ENCODE data around the gene NGLY1.

NGLY1 gene

DNA sequence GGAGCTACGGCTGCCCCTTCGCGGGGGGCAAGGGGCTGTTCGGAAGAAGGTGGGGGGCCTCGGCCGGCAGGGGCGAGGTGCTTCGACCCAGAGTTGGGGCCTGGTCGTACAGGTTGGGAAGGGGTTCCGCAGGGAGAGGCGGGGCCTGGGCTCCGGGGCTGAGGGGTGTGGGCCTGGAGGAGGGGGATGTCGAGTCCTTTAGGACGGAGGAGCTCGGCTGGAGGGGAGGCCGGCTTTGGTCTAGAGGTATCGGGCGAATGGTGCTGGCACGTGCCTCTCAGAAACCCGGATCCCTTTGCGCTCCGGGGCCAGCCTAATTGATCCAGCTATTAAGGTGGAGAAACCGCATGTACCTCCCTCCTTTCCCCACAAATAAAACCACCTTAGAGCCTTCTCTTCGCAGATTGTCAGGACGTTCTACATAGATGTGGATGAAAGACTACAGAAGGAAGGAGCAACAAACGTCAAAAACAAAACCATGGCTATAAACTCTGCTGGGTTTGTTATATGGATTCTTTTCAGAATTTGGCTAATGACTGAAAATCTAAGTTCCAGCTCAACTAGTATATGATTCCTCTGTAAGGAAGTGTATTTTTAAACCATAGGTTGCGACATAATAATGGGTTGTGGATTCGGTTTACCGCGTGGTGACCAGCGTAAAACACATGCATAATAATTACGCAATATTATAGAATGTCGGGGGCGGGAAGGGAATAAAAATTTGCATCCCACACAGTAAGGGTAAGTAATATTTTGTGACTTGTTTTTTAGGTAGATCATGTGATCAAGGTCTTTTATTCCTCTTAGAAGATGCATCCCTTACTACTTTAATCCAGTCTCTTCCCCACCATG lies 644 bp upstream of the NGLY1 start:
- peak; percentile 66 to 67 for DNase-seq

DNA sequence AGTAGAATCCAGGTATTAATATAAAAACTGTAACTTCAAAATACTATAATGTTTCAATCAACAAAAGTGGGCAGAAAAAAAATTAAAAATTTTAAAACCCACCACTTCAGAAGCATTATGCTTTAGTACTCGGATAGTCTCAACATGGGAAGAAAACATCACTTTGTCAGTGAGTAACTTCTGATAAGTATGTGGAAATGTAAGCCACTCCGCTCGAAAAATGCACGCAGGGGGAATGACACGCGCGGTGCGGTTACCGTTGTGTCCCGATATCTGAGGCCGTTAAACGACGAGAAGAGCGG lies 656 bp downstream of the NGLY1 start:
- no peak for DNase-seq

DNA sequence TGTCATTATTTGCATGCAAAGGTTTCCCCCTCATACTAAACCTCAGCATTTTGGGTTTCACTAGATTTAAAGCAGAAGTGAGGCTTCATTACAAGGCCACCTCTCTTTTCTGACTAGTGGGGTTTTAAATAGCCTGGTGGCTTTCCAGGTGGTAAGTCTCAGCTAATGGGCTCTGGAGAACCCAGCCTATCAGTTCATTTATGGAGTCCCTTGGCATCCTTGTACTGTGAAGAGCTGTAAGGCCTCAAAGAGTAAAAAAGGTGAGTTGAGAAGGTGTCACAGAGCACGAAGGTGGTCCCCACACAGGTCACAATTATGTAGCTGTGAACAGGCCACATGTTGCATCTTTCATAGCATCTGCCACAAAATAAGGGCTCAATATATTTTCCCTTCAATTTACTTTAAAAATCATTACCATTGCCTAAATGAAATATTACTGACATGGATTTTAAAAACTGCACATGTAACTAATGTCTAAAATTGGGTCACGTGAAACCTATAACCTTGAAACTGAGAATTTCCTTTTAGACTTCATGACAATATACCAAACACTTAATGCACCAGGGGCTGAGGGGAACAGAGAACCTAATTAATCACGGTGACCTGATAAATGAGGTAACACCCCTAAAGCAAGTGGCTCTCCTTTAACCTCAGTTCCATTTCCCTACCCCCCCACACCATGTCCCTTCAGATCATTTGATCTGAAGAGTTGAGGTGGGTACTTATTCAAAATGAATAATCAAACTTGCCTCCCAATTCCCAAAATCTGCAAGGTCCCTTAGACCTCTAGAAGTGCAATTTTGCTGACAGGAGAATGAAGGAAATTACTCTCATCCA lies 1.3 kb downstream of the NGLY1 start:
- no peak for DNase-seq

DNA sequence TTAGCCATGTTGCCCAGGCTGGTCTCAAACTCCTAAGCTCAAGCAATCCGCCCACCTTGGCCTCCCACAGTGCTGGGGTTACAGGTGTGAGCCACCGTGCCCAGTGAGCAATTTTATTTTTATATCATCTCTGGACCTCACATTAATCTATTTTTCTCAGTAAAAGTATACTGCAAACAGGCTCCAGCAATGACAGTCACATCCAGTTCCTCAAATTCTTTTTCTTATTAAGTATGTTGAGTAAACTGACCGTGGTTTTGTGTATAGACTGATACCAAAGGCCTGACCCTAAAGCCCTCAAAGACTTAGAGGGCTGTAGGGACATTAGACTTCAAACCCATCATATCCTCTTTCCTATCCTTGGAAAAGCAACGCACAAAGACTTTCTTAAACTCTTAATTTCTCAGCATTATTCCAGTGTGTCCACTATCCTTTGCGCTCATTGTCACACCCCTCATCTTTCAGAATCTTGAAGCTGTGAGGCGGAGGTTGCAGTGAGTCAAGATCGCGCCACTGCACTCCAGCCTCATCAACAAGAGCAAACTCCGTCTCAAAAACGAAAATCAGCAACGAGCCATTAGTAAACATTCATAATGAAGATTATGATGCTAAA lies 2.0 kb downstream of the NGLY1 start:
- no peak for DNase-seq

DNA sequence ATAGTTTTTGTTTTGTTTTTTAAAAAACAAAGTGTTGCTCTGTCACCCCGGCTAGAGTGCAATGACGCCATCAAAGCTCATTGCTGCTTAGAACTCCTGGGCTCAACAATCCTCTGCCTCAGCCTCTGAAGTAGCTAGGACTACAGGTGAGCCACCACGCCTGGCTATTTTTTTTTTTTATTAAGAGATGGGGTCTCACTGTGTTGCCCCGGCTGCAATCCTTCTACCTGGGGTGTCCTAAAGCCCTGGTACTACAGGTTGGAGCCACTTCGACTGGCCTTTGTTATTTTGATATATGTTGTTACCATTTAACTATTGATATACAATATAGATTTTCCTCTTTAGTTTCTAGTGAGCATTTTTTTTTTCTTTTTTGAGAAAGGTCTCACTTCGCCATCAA lies 2.6 kb downstream of the NGLY1 start:
- no peak for DNase-seq

DNA sequence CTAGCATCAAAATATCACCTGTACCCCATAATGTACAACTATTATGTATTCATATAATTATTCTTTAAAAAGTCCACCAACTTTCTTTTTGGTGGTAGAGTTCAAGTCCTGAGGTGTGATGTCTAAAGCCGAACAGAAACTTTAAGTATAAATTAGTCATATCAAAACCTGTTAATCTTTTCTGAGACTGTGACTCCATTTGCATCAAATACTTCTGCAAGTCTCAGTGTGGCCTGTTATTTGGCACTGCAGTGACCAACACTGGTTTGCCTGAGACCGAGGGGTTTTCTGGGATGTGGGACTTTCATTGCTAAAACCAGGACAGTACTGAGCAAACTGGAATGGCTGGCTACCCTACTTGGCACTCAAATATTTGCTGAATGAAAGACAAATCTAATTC lies 7.3 kb downstream of the NGLY1 start:
- DNase-seq, result no peak

DNA sequence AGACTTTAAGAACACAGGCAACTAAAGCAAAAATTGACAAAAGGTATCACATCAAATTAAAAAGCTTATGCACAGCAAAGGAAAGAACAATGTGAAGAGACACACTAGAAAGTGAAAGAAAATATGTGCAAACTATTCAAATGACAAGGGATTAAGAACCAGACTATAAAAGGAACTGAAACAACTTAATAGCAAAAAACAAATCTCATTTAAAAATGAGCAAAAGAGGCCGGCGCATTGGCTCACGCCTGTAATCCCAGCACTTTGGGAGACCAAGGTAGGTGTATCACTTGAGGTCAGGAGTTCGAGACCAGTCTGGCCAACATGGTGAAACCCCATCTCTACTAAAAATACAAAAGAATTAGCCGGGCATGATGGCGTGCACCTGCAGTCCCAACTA lies 14.4 kb downstream of the NGLY1 start:
- DNase-seq, result no peak

DNA sequence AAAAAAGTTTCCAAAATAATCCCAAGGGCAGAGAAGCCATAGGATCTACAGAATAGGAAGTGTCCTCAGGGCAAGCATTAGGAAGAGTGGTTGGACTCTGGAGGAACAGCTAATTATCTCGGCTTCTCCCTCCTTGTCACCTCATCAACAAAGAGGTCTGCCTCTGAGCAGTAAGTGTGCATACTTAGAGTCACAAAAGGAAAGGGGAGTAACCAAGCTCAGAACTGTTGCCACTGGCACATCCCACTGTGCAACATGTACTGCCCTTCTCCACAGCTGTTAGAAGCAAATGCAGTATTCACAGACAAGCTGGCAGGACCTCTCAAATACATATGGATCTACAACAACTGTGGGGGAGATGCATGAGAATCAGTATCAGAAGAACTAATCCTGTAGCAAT lies 31.5 kb downstream of the NGLY1 start:
- no peak for DNase-seq

DNA sequence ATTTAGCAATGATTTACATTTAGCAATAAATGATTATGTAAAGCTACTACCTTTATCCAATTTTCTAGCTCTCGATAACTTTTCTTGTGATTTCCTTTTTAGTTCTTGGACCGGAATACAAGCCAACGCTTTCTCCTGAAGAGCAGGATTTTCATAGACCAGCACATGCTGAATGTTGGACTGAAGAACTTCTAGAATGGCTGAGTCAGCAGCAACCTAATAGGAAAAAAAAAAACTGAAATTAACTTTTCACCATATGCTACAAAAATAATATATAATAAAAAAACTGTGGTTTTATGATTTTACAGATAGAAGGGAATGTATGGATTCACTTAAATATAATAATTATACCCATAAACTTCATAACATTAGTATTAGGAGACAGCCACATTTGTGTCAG lies 32.2 kb downstream of the NGLY1 start:
- DNase-seq, result no peak

DNA sequence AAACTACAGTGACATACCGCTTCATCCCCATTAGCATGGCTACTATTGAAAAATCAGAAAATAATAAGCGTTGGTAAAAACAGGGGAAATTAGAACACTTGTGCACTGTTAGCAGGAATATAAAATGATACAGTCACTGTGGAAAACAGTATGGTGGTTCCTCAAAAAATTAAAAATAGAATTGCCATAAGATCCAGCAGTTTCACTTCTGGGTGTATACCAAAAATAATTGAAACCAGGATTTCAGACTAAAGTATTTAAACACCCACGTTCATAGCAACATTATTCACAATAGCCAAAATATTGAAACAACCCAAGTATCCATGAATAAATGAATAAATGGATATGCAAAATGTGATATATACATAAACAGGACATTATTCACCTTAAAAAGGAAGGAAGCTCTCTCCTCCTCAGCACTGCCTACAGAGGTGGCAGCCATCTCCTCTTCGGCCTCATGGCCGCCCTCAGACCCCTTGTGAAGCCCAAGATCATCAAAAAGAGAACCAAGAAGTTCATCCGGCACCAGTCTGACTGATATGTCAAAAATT lies 34.1 kb downstream of the NGLY1 start:
- DNase-seq, result peak; percentile 25

DNA sequence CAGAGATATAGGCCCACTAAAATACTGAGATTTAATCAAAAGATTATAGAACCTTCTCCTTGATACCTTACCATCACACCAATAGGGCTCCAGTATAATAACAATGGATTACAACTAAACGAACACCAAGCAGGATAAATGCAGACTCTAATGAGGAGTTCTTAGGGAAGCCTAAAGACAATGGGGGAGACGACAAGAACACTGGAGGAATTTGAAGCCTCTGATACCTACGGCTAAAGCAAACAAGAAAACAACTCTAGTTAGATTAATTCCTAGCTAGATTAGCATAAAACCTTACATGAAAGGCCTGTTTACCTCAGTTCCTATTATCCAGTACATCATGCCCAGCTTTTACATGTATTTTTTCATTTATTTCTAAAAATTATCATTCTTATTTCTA lies 35.1 kb downstream of the NGLY1 start:
- no peak for DNase-seq

DNA sequence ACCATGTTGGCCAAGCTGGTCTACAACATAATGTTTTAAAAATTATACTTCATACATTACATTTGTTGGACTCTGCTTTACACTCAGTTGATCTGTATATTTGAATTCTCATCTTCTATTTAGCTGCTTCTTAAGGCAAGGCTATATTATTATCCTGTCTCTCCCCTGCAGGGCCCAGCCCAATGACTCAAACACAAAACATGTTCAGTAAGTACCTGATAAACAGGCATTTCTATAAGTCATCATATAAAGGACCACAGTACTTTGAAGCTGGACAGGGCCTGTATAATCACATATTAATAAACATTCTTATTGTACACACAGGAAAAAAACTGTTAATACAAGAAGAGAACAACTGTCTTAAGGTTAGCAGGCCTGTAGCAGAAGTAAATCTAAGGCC lies 36.2 kb downstream of the NGLY1 start:
- DNase-seq, result no peak

DNA sequence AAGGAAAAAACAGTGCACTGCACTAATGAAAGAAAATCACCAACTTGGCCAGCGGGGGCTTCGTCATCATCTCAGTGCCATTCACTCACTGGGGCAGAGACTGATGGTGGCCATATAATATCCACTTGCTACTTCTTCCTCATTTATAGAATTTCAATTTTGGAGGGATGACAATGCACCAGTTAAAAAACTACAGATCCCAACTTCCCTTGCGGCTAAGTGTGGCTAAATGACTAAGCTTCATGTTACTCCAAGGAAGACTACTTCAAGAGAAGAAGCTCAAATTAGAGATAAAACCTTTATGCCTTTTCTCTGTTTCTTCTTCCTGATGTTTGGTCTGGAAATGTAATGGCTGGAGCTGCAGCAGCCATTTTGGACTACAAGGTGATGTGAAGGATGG lies 38.8 kb downstream of the NGLY1 start:
- peak; percentile 8 to 12 for DNase-seq

DNA sequence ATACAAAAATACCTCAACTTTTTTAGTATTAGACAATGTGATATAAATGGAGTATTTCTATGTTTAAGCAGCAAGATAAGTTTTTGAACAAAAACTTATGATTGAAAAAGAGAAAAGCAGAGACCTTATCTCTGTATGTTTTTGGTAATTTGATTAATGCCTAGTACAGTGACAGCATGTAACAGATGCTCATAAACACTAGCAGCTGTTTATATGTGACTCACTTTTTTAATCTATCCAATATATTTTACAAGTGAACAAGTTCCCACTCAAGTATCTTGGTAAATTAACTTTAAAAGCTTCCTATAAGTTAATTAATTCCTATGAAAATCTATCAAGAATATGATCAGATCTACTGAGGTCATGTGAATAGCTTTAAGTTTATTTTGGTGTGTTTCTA lies 55.1 kb downstream of the NGLY1 start:
- DNase-seq, result no peak

DNA sequence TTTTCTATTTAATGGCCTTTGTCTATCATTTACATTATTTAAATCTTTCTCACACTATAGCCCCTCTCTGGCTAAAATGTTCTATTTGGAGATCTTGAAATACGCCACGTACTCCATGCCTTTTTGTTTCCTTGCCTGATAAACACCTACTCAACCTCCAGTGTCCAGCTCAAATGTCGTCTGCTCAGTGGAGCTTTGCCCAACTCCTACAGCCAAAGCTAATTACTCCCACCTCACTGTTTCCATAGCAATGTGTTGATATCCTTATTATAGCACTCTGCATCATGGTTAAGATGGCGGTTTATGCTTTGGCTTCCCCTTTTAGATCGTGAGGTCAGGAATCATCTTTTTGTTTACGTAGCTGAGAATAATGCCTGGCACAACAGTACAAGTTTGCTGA lies 55.9 kb downstream of the NGLY1 start:
- DNase-seq, result peak in 1 of 2 donors; percentile 3

DNA sequence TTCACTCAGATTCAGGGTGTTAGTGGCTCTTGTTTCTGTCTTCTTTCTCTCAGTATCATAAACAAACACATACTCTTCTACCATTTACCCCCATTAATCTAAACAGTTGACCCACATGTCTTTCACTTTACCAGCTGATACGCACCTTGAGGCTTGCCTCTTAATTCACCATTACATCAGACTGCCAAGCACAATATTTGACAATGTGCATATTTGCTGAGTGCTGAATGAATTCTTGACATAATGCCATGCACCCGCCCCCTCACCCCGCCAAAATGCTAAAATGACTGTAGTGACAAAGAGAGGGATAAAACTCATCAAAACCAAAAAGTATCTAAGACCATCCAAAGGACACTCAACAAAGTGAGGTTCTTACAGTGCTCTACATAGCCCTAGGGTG lies 57.4 kb downstream of the NGLY1 start:
- DNase-seq, result no peak

DNA sequence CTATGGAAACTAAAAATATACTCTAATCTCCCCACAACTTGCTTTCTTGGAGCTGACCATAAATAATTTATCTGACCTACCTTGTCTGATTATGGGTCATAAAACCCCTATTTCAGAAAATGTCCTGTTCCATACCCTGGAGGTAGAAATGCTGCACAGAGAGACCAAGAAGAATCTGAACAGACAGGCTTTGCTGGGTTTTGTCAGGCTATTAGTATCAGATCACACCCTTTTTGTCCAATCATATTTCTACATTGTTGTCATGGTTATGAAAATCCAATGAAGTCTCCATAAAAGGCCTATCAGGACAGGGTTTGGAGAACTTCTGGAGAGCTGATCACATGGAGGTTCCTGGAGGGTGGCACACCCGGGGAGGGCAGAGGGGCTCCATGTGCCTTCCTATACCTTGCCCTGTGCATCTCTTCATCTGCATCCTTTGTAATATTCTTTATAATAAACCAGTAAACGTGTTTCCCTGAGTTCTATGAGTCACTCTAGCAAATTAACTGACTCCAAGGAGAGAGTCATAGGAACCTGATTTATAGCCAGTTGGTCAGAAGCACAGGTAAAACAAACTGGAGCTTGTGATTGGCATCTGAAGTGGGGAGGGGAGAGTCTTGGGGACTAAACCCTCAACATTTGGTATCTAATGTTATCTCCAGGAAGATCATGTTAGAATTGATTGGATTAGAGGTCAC lies 58.1 kb downstream of the NGLY1 start:
- DNase-seq, result no peak

DNA sequence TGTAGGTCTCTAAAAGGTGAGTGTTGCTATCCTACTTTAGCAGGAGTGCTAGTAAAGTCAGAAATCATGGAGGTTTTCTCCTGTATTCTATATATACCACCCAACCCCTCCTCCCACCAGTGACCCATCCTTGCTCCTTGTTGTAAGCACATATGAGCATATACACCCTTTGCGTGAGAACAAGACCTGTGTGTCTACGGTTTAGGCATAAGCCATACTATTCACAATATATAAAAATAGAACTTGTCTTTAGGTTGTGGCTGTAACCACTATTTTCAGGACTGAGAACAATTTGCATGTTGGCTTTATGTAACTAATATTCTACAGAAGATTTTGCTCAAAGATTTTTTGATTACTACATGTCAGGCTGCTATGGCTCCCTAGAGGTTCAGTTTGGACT lies 59.4 kb downstream of the NGLY1 start:
- no peak for DNase-seq

DNA sequence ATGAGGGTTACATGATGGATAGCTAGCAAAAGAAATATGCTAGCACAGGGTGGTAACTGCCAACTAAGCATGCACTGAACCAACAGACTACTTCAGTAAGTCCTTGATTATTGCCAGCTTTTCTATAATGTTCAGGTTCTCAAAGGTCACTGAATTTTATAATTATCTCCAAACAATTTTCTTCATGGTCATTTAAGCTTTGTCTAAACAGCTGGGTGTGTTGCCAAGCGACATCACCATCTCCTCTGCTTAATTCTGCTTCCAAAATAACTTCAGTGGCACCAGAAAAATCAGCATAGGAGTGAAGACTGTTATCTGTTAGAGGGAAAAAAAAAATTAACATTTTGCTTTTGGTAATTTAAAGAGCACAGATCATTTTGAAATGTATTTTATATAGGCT lies 63.9 kb downstream of the NGLY1 start:
- DNase-seq, result no peak

DNA sequence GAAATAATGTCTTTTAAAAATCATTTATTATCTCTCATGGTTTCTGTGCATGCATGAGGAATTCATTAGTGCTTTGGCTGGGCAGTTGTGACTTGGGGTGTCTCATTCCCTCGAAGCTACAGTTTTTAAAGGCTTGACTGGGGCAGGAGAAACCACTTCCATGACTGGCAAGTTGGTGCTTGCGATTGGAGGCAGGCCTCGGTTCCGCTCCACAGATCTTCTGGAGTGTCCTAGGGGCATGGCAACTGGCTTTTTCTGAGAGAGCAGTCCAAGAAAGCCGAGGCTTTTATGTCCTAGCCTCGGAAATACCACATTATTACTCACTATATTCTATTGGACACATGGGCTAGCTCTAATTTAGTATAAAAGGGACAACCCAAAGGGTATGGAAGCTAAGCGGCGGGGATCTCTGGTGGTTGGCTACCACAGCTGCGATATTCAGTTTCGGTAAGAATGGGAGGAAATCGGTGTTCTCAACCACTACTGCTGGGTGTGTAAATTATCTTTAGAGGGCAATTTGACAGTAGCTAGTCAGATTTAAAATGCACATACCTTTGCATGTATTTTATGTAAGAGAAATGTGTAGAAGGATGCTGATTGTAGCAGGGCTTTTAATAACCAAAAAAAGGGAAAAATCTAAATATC lies 69.8 kb downstream of the NGLY1 start:
- DNase-seq, result no peak

DNA sequence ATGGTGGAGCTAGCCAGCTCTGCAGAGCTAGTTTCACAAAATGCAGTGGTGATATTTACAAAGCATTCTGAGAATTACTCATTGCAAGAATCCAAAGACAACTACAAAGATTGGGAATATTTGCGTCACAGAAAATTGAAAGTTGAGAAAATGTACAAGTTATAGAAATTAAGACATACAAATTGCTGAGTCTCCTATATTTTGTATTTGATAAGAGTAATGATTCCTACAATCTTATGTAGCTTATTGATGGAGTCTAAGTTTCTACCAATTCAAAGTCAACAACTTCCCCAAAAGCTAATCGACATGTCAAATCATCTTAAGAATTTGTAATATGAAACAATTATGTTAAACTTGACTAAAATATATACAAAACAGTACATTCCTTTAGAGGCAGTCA lies 72.2 kb downstream of the NGLY1 start:
- DNase-seq, result no peak

DNA sequence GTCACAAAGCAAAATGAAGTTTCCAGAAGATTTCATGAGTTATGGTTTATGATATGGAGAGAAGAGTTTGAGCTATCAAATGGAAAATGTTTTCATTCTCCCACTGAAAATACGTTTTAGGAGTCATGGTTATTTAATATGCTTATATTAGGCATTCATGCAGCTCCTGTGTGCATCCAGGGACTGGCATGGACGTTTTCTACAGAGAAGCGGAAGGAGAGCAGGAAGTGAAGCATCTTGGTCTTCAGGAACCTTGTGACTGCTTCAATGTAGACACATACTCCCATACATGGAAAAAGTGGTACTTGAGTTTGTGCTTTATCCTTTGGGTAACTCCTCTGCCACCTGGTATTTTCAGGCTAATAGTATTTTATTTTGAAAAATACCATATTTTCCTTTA lies 75.2 kb downstream of the NGLY1 start:
- DNase-seq, result no peak

Data from inflammatory macrophage treated with lipopolysaccharide for 1 hour (primary cell).